ENCODE results near the gene CERK.

GRCh38 chr22:46770151-46770641 lies 32.1 kb upstream of the CERK start:
- TF ChIP-seq POLR2A (IDR thresholded peaks at IDR 0.05; ENCODE audit: low read depth, low read length) (no peak), TAF1 (IDR thresholded peaks at IDR 0.05; ENCODE audit: borderline replicate concordance, low read depth, low read length) (no peak)

All from GM12892 (cell line).